GM12878 (cell line): ENCODE results near the gene ETV7.

Source experiments
- ETV6 ChIP-seq, 2 experiments: fragments of 450-650 bp in 1 of 2; IDR thresholded peaks in 1 of 2; conservative IDR thresholded peaks in 1 of 2; 2 replicates each; pipeline ENCODE4 v1.6.1; 2014; ENCODE audit warnings: antibody characterized with exemption in 1 of 2, borderline replicate concordance in 1 of 2, low read depth in 1 of 2, mild to moderate bottlenecking in 1 of 2, moderate library complexity in 1 of 2
- MTA3 ChIP-seq: IDR thresholded peaks from 2 replicates; pipeline ENCODE4 v1.6.1; 2012; ENCODE audit warnings: low read length, inconsistent platforms, borderline replicate concordance
- NFYB ChIP-seq: IDR thresholded peaks from 2 replicates; pipeline ENCODE4 v1.6.1; 2011; ENCODE audit warnings: low read depth, mild to moderate bottlenecking, low read length, improper control_type of control experiment, moderate library complexity; ENCODE audit not compliant: insufficient read depth
- POLR2A ChIP-seq: IDR thresholded peaks from 2 replicates; pipeline ENCODE4 v1.6.1; 2011; ENCODE audit warnings: low read depth, mild to moderate bottlenecking, low read length
- RAD21 ChIP-seq: IDR thresholded peaks from 2 replicates; pipeline ENCODE4 v1.6.1; 2011; ENCODE audit warnings: mild to moderate bottlenecking, low read depth, low read length, moderate library complexity; ENCODE audit not compliant: insufficient read depth
- RUNX3 ChIP-seq: IDR thresholded peaks from 2 replicates; pipeline ENCODE4 v1.6.1; 2012; ENCODE audit warnings: low read length, inconsistent platforms
- SUPT20H ChIP-seq: IDR thresholded peaks from 2 replicates; pipeline ENCODE4 v1.6.1; 2011; ENCODE audit warnings: low read depth, mild to moderate bottlenecking, low read length, moderate library complexity, borderline replicate concordance; ENCODE audit not compliant: control insufficient read depth
- TAF1 ChIP-seq: IDR thresholded peaks from 2 replicates; pipeline ENCODE4 v1.6.1; 2011; ENCODE audit warnings: mild to moderate bottlenecking, low read depth, low read length, borderline replicate concordance
- TF ChIP-seq, protein P1 (sequence below), 3 experiments: IDR thresholded peaks in 2 of 3; conservative IDR thresholded peaks in 1 of 3; 2 replicates each; pipeline ENCODE4 v1.5.1; 2011; ENCODE audit warnings: low read depth in 3 of 3, low read length in 3 of 3, mild to moderate bottlenecking in 3 of 3, control low read depth in 2 of 3, moderate library complexity in 2 of 3, inconsistent platforms in 1 of 3, mixed read lengths in 1 of 3; ENCODE audit not compliant: control insufficient read depth in 2 of 3, insufficient read depth in 1 of 3; ENCODE audit errors: extremely low read depth in 1 of 3
- TF ChIP-seq, protein P2 (sequence below): fragments of 450-650 bp; IDR thresholded peaks from 2 replicates; pipeline ENCODE4 v1.6.1; 2016; ENCODE audit warnings: mild to moderate bottlenecking, moderate library complexity, borderline replicate concordance
- TF ChIP-seq, protein P3 (sequence below): fragments of 450-650 bp; formaldehyde crosslinking; IDR thresholded peaks from 2 replicates; pipeline ENCODE4 v1.4.0; 2022; ENCODE audit warnings: mild to moderate bottlenecking, moderate library complexity
- TF ChIP-seq, protein P4 (sequence below): IDR thresholded peaks from 2 replicates; pipeline ENCODE4 v1.6.1; 2011; ENCODE audit warnings: low read depth, low read length, improper control_type of control experiment, borderline replicate concordance
- TF ChIP-seq, protein P5 (sequence below): IDR thresholded peaks from 2 replicates; pipeline ENCODE4 v1.6.1; 2012; ENCODE audit warnings: mild to moderate bottlenecking, low read depth, low read length

DNA sequence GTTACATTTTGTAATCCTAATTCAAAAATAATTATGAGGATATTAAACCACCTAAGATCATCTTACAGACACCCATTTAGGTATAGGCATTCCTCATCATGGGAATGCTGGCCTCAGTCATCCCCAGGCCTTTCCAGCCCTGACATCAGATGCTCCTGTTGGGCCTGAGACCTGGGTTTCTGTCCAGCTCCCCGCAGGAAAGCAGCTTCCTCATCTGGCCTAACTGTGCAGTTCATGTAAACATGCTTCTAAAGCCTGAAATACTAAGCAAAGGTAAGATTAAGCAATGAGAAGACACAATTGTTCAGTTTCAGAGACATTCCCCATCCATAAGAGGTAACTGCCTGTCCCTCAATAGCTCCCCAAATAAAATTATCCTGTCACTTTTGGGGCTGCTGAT, 19.0 kb downstream of the ETV7 start:
- TF ChIP-seq, protein P1, sequence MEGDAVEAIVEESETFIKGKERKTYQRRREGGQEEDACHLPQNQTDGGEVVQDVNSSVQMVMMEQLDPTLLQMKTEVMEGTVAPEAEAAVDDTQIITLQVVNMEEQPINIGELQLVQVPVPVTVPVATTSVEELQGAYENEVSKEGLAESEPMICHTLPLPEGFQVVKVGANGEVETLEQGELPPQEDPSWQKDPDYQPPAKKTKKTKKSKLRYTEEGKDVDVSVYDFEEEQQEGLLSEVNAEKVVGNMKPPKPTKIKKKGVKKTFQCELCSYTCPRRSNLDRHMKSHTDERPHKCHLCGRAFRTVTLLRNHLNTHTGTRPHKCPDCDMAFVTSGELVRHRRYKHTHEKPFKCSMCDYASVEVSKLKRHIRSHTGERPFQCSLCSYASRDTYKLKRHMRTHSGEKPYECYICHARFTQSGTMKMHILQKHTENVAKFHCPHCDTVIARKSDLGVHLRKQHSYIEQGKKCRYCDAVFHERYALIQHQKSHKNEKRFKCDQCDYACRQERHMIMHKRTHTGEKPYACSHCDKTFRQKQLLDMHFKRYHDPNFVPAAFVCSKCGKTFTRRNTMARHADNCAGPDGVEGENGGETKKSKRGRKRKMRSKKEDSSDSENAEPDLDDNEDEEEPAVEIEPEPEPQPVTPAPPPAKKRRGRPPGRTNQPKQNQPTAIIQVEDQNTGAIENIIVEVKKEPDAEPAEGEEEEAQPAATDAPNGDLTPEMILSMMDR (IDR thresholded peaks at IDR 0.05 in 2 of 3, conservative IDR thresholded peaks at IDR 0.05 in 1 of 3; ENCODE audit: control insufficient read depth in 2 of 3, extremely low read depth in 1 of 3, insufficient read depth in 1 of 3, low read depth in 3 of 3, low read length in 3 of 3) = no peak
- TF ChIP-seq MTA3 = no peak
- TF ChIP-seq, protein P2, sequence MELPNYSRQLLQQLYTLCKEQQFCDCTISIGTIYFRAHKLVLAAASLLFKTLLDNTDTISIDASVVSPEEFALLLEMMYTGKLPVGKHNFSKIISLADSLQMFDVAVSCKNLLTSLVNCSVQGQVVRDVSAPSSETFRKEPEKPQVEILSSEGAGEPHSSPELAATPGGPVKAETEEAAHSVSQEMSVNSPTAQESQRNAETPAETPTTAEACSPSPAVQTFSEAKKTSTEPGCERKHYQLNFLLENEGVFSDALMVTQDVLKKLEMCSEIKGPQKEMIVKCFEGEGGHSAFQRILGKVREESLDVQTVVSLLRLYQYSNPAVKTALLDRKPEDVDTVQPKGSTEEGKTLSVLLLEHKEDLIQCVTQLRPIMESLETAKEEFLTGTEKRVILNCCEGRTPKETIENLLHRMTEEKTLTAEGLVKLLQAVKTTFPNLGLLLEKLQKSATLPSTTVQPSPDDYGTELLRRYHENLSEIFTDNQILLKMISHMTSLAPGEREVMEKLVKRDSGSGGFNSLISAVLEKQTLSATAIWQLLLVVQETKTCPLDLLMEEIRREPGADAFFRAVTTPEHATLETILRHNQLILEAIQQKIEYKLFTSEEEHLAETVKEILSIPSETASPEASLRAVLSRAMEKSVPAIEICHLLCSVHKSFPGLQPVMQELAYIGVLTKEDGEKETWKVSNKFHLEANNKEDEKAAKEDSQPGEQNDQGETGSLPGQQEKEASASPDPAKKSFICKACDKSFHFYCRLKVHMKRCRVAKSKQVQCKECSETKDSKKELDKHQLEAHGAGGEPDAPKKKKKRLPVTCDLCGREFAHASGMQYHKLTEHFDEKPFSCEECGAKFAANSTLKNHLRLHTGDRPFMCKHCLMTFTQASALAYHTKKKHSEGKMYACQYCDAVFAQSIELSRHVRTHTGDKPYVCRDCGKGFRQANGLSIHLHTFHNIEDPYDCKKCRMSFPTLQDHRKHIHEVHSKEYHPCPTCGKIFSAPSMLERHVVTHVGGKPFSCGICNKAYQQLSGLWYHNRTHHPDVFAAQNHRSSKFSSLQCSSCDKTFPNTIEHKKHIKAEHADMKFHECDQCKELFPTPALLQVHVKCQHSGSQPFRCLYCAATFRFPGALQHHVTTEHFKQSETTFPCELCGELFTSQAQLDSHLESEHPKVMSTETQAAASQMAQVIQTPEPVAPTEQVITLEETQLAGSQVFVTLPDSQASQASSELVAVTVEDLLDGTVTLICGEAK = no peak
- no peak for TF ChIP-seq TAF1
- TF ChIP-seq, protein P3, sequence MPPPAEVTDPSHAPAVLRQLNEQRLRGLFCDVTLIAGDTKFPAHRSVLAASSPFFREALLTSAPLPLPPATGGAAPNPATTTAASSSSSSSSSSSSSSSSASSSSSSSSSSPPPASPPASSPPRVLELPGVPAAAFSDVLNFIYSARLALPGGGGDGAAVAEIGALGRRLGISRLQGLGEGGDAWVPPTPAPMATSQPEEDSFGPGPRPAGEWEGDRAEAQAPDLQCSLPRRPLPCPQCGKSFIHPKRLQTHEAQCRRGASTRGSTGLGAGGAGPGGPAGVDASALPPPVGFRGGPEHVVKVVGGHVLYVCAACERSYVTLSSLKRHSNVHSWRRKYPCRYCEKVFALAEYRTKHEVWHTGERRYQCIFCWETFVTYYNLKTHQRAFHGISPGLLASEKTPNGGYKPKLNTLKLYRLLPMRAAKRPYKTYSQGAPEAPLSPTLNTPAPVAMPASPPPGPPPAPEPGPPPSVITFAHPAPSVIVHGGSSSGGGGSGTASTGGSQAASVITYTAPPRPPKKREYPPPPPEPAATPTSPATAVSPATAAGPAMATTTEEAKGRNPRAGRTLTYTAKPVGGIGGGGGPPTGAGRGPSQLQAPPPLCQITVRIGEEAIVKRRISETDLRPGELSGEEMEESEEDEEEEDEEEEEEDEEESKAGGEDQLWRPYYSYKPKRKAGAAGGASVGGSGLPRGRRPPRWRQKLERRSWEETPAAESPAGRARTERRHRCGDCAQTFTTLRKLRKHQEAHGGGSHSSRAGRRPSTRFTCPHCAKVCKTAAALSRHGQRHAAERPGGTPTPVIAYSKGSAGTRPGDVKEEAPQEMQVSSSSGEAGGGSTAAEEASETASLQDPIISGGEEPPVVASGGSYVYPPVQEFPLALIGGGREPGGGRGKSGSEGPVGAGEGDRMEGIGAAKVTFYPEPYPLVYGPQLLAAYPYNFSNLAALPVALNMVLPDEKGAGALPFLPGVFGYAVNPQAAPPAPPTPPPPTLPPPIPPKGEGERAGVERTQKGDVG (CRISPR knock-in tag) = no peak
- TF ChIP-seq, protein P4, sequence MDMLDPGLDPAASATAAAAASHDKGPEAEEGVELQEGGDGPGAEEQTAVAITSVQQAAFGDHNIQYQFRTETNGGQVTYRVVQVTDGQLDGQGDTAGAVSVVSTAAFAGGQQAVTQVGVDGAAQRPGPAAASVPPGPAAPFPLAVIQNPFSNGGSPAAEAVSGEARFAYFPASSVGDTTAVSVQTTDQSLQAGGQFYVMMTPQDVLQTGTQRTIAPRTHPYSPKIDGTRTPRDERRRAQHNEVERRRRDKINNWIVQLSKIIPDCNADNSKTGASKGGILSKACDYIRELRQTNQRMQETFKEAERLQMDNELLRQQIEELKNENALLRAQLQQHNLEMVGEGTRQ = no peak
- no peak for TF ChIP-seq RUNX3
- no peak for TF ChIP-seq POLR2A
- no peak for TF ChIP-seq NFYB
- no peak for TF ChIP-seq RAD21
- TF ChIP-seq, protein P5, sequence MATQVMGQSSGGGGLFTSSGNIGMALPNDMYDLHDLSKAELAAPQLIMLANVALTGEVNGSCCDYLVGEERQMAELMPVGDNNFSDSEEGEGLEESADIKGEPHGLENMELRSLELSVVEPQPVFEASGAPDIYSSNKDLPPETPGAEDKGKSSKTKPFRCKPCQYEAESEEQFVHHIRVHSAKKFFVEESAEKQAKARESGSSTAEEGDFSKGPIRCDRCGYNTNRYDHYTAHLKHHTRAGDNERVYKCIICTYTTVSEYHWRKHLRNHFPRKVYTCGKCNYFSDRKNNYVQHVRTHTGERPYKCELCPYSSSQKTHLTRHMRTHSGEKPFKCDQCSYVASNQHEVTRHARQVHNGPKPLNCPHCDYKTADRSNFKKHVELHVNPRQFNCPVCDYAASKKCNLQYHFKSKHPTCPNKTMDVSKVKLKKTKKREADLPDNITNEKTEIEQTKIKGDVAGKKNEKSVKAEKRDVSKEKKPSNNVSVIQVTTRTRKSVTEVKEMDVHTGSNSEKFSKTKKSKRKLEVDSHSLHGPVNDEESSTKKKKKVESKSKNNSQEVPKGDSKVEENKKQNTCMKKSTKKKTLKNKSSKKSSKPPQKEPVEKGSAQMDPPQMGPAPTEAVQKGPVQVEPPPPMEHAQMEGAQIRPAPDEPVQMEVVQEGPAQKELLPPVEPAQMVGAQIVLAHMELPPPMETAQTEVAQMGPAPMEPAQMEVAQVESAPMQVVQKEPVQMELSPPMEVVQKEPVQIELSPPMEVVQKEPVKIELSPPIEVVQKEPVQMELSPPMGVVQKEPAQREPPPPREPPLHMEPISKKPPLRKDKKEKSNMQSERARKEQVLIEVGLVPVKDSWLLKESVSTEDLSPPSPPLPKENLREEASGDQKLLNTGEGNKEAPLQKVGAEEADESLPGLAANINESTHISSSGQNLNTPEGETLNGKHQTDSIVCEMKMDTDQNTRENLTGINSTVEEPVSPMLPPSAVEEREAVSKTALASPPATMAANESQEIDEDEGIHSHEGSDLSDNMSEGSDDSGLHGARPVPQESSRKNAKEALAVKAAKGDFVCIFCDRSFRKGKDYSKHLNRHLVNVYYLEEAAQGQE = no peak
- TF ChIP-seq SUPT20H = no peak
- TF ChIP-seq ETV6 (conservative IDR thresholded peaks at IDR 0.05 in 1 of 2, IDR thresholded peaks at IDR 0.05 in 1 of 2; ENCODE audit: borderline replicate concordance in 1 of 2, low read depth in 1 of 2) = no peak
